Vagina (tissue), 2 donors: Measurements from ENCODE around the gene ZGLP1.

Experiments
- CTCF ChIP-seq, 3 experiments: fragments of 450-650 bp in 2 of 3; fragments of 200-600 bp in 1 of 3; sonication (generic) in 1 of 3; IDR thresholded peaks; one replicate each; pipeline ENCODE4 v1.5.1; 2017 to 2019; ENCODE audit warnings: antibody characterized with exemption in 3 of 3, mild to moderate bottlenecking in 2 of 3, moderate library complexity in 2 of 3
- POLR2A ChIP-seq, 2 donors: fragments of 450-650 bp; IDR thresholded peaks; one replicate each; pipeline ENCODE4 v1.6.1; 2017; ENCODE audit warnings: antibody characterized with exemption in 2 of 2, mild to moderate bottlenecking in 2 of 2, moderate library complexity in 2 of 2
- POLR2AphosphoS5 ChIP-seq, 2 donors: sonication (generic); formaldehyde crosslinking; IDR thresholded peaks; one replicate each; pipeline ENCODE4 v1.9.0; 2017; ENCODE audit warnings: antibody characterized with exemption in 2 of 2, mild to moderate bottlenecking in 2 of 2, low read depth in 1 of 2; ENCODE audit not compliant: insufficient read depth in 1 of 2

GRCh38 chr19:10332158-10332964 is 22.7 kb upstream of the ZGLP1 start:
- TF ChIP-seq POLR2A (IDR thresholded peaks at IDR 0.05) (no peak), CTCF (IDR thresholded peaks at IDR 0.05) (no peak), POLR2AphosphoS5 (IDR thresholded peaks at IDR 0.05; ENCODE audit: insufficient read depth in 1 of 2, low read depth in 1 of 2) (no peak)
